Nephron (organoid): Measurements from ENCODE around the gene TFPT.

Experiments used
- H3K27ac Mint-ChIP-seq, 3 experiments: 2 replicates each; pipeline ENCODE4 v1.8.0; 2020; ENCODE audit warnings: mixed read lengths in 3 of 3, mild to moderate bottlenecking in 2 of 3, moderate library complexity in 1 of 3
- H3K27me3 Mint-ChIP-seq: 2 replicates; pipeline ENCODE4 v1.8.0; 2021; ENCODE audit warnings: low read depth, mild to moderate bottlenecking, moderate library complexity, mixed read lengths
- H3K36me3 Mint-ChIP-seq: 2 replicates; pipeline ENCODE4 v1.8.0; 2020; ENCODE audit warnings: low read depth, mixed read lengths
- H3K4me1 Mint-ChIP-seq: 2 replicates; pipeline ENCODE4 v1.8.0; 2020; ENCODE audit warnings: mixed read lengths
- H3K4me3 Mint-ChIP-seq, 3 experiments: 2 replicates each; pipeline ENCODE4 v1.8.0; 2020; ENCODE audit warnings: mild to moderate bottlenecking in 3 of 3, mixed read lengths in 3 of 3, moderate library complexity in 2 of 3
- H3K9me3 Mint-ChIP-seq: 2 replicates; pipeline ENCODE4 v1.8.0; 2020; ENCODE audit warnings: mixed read lengths
- CTCF ChIP-seq, 3 experiments: fragments of 200-600 bp; sonication (generic); IDR thresholded peaks; one replicate each; pipeline ENCODE4 v1.5.0; 2021; ENCODE audit warnings: antibody characterized with exemption in 3 of 3; ENCODE audit not compliant: unreplicated experiment in 3 of 3

The TFPT gene

DNA sequence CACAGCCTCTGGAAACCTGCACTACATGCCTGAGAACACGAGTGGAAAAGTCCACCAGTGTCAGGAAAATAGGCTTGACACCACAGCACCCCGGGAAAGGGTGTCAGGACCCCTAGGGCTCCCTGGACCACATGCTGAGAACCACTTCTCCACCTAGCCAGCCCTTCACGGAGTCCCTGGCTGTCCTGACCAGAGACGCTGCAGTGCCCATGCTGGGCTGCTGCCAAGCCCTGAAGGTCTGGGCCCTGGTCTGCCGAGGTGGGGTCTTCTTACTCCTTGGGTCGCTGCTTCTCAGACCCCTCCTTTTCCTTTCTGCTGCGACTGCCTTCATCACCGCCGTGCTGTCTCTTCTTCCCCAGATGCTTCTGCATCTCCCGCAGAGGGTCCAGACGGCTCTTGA, 41.0 kb upstream of the TFPT start:
- no peak for TF ChIP-seq CTCF (IDR thresholded peaks at IDR 0.05; ENCODE audit: unreplicated experiment in 3 of 3)
- no peaks in the 10 kb centered on the region for H3K27me3 Mint-ChIP-seq
- H3K4me1 Mint-ChIP-seq, result peaks cover 32% of the 10 kb centered on the region
- peaks cover 6% of the 10 kb centered on the region for H3K9me3 Mint-ChIP-seq
- H3K36me3 Mint-ChIP-seq, result peaks cover 42% of the 10 kb centered on the region
- no peak overlapping the region for H3K27ac Mint-ChIP-seq
- peak overlapping the region in 1 of 3 experiments; percentile 32 for H3K4me3 Mint-ChIP-seq

- no peak for TF ChIP-seq CTCF (IDR thresholded peaks at IDR 0.05; ENCODE audit: unreplicated experiment in 3 of 3)
- Mint-ChIP-seq H3K4me1 (peaks cover 27% of the 10 kb centered on the region), H3K4me3 (no peak overlapping the region), H3K27me3 (no peaks in the 10 kb centered on the region), H3K27ac (no peak overlapping the region), H3K36me3 (peaks cover 48% of the 10 kb centered on the region), H3K9me3 (peaks cover 4% of the 10 kb centered on the region)
Measured at GRCh38 chr19:54155694-54156093, 40.2 kb upstream of the TFPT start.

DNA sequence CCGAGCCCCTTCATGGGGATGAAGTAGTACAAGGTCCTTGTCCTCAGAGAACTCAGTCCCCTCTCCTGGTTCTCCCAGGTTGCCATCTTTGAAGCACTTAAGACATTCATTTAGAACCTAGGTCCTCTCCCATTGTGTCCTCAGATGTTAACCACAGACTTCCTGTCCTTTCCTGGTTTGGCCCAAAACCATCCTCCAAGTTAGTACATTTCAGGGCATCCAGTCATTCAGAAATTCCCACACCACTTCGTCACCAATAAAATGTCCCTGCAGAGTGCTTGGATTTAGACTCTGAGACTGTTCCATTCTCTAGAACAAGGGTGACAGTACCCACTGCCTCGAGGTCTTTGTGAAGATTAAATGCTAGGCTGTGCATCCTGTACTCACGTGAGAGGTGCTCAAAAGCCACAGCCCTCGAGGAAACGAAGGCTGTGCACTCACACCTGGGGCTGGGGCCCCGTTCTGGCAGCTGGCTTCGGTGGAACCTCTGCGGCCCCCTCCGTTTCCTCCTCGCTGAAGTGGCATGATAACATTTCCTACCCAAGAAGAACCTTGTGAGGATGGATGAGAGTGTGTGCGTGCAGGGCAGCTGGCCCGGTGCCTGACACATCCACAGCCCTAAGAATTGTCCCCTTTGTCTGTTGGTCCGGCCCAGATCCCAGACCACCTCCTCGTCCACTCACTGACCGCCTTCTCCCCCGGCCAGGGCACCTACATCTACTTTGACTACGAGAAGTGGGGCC, 39.3 kb upstream of the TFPT start:
- peaks cover under 1% of the 10 kb centered on the region for H3K9me3 Mint-ChIP-seq
- no peak for TF ChIP-seq CTCF (IDR thresholded peaks at IDR 0.05; ENCODE audit: unreplicated experiment in 3 of 3)

GRCh38 chr19:54153731-54154326, 38.4 kb upstream of the TFPT start:
- TF ChIP-seq CTCF (IDR thresholded peaks at IDR 0.05; ENCODE audit: unreplicated experiment in 3 of 3), result no peak
- Mint-ChIP-seq H3K4me3 (no peak overlapping the region), H3K4me1 (peaks cover 12% of the 10 kb centered on the region), H3K27ac (peak overlapping the region in 1 of 3 experiments; percentile 37), H3K27me3 (no peaks in the 10 kb centered on the region), H3K9me3 (no peaks in the 10 kb centered on the region), H3K36me3 (peaks cover 53% of the 10 kb centered on the region)

More for the DNA sequence above, 39.3 kb upstream of the TFPT start:
- Mint-ChIP-seq H3K27ac (peak overlapping the region in 2 of 3 experiments; percentile 37 to 43), H3K4me3 (no peak overlapping the region), H3K4me1 (peaks cover 19% of the 10 kb centered on the region), H3K36me3 (peaks cover 49% of the 10 kb centered on the region), H3K27me3 (no peaks in the 10 kb centered on the region)

- no peaks in the 10 kb centered on the region for H3K27me3 Mint-ChIP-seq
- H3K36me3 Mint-ChIP-seq, result peaks cover 55% of the 10 kb centered on the region
- peaks cover 5% of the 10 kb centered on the region for H3K4me1 Mint-ChIP-seq
- H3K27ac Mint-ChIP-seq, result peak overlapping the region in 2 of 3 experiments; percentile 23 to 37
- H3K9me3 Mint-ChIP-seq, result no peaks in the 10 kb centered on the region
- TF ChIP-seq CTCF (IDR thresholded peaks at IDR 0.05; ENCODE audit: unreplicated experiment in 3 of 3), result no peak
- no peak overlapping the region for H3K4me3 Mint-ChIP-seq
Measured at GRCh38 chr19:54152878-54153524, 37.5 kb upstream of the TFPT start.
